ENCODE measurements around the gene RPL13A. TPM values are rescaled to one million over a fixed set of nuclear protein-coding genes. Genes with fewer than 3 reads are reported as not detected.

RPL13A gene
- total and polyA plus RNA-seq, 9 of the 15 experiments (the other 6 are each of a cell fraction or from before 2014, with no cell fraction given): 1,744 to 5,482 (median 2,949) TPM

DNA sequence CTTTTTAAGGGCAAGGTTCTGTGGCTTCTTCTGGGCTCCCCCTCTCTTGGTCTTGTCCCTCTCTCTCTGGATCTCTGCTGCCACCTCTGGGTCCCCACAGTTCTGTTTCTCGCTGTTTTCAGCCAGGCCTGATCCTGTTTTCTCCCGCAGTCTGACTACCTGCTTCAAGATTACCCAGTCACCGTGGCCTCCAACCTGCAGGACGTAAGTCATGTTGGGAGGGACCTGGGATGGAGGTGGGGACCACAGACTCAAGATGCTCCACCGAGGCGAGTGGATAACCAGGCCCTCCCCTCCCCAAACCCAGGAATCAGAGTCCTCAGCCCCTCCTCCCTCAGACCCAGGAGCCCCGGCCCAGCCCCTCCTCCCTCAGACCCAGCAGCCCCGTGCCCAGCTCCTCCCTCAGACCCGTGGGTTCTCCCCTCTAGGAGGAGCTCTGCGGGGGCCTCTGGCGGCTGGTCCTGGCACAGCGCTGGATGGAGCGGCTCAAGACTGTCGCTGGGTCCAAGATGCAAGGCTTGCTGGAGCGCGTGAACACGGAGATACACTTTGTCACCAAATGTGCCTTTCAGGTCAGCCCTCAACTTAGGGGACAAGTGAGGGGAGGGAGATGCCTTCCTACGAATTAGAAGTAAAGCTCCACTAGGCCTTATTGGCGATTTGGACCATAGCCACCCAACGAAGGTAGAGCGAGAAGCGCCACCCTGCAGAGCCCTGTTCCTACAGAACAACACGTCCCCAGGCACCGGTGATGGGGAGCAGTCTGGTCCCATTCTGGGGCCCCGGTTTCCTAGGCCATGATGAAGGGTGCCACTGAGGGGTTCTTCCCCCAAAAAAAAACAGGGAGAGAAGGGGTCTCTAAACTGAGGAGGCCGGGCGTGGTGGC, 11.2 kb upstream of the RPL13A start (continued):
- TF ChIP-seq FOSL1 (tag; conservative IDR thresholded peaks at IDR 0.05) (no peak), ZNF75A (CRISPR knock-in tag; IDR thresholded peaks at IDR 0.05) (no peak), SMC3 (conservative IDR thresholded peaks at IDR 0.05; ENCODE audit: insufficient read depth, low read depth, low read length) (peak; percentile 43), RBFOX2 (IDR thresholded peaks at IDR 0.05; ENCODE audit: low read depth, low read length) (0 out of 2 replicates have a peak, but pooled peaks have one; percentile 24), MAZ (CRISPR knock-in tag; conservative IDR thresholded peaks at IDR 0.05 in 1 of 2, IDR thresholded peaks at IDR 0.05 in 1 of 2) (peak in 1 of 2 experiments; percentile 53; a peak in 2 of 4 replicates), SMAD3 (CRISPR knock-in tag; conservative IDR thresholded peaks at IDR 0.05) (no peak), SP1 (CRISPR knock-in tag; IDR thresholded peaks at IDR 0.05) (0 out of 2 replicates have a peak, but pooled peaks have one; percentile 45), CEBPG (CRISPR knock-in tag; IDR thresholded peaks at IDR 0.05) (no peak), CEBPG (tag; conservative IDR thresholded peaks at IDR 0.05 in 1 of 2, IDR thresholded peaks at IDR 0.05 in 1 of 2) (no peak), MTF1 (CRISPR knock-in tag; IDR thresholded peaks at IDR 0.05; ENCODE audit: borderline replicate concordance) (no peak), ZFP30 (CRISPR knock-in tag; IDR thresholded peaks at IDR 0.05; ENCODE audit: borderline replicate concordance) (no peak), HNRNPLL (IDR thresholded peaks at IDR 0.05; ENCODE audit: low read depth, low read length, poor library complexity, severe bottlenecking) (no peak), KLF16 (IDR thresholded peaks at IDR 0.05) (no peak), HNRNPUL1 (IDR thresholded peaks at IDR 0.05; ENCODE audit: low read length) (no peak)
- TF ChIP-seq, protein P1, sequence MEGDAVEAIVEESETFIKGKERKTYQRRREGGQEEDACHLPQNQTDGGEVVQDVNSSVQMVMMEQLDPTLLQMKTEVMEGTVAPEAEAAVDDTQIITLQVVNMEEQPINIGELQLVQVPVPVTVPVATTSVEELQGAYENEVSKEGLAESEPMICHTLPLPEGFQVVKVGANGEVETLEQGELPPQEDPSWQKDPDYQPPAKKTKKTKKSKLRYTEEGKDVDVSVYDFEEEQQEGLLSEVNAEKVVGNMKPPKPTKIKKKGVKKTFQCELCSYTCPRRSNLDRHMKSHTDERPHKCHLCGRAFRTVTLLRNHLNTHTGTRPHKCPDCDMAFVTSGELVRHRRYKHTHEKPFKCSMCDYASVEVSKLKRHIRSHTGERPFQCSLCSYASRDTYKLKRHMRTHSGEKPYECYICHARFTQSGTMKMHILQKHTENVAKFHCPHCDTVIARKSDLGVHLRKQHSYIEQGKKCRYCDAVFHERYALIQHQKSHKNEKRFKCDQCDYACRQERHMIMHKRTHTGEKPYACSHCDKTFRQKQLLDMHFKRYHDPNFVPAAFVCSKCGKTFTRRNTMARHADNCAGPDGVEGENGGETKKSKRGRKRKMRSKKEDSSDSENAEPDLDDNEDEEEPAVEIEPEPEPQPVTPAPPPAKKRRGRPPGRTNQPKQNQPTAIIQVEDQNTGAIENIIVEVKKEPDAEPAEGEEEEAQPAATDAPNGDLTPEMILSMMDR (IDR thresholded peaks at IDR 0.05 in 2 of 3, conservative IDR thresholded peaks at IDR 0.05 in 1 of 3; ENCODE audit: insufficient read depth in 2 of 3, low read depth in 1 of 3, low read length in 3 of 3): peak; percentile 69 to 94 (median 75)
- TF ChIP-seq, protein P2, sequence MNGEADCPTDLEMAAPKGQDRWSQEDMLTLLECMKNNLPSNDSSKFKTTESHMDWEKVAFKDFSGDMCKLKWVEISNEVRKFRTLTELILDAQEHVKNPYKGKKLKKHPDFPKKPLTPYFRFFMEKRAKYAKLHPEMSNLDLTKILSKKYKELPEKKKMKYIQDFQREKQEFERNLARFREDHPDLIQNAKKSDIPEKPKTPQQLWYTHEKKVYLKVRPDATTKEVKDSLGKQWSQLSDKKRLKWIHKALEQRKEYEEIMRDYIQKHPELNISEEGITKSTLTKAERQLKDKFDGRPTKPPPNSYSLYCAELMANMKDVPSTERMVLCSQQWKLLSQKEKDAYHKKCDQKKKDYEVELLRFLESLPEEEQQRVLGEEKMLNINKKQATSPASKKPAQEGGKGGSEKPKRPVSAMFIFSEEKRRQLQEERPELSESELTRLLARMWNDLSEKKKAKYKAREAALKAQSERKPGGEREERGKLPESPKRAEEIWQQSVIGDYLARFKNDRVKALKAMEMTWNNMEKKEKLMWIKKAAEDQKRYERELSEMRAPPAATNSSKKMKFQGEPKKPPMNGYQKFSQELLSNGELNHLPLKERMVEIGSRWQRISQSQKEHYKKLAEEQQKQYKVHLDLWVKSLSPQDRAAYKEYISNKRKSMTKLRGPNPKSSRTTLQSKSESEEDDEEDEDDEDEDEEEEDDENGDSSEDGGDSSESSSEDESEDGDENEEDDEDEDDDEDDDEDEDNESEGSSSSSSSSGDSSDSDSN (IDR thresholded peaks at IDR 0.05; ENCODE audit: borderline replicate concordance in 1 of 2, low read depth in 2 of 2, low read length in 2 of 2): 0 out of 4 replicates have a peak, but pooled peaks of 1 of the 2 experiments have one; percentile 6
- TF ChIP-seq, protein P3, sequence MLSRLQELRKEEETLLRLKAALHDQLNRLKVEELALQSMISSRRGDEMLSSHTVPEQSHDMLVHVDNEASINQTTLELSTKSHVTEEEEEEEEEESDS (CRISPR knock-in tag; IDR thresholded peaks at IDR 0.05): no peak
- TF ChIP-seq, protein P4, sequence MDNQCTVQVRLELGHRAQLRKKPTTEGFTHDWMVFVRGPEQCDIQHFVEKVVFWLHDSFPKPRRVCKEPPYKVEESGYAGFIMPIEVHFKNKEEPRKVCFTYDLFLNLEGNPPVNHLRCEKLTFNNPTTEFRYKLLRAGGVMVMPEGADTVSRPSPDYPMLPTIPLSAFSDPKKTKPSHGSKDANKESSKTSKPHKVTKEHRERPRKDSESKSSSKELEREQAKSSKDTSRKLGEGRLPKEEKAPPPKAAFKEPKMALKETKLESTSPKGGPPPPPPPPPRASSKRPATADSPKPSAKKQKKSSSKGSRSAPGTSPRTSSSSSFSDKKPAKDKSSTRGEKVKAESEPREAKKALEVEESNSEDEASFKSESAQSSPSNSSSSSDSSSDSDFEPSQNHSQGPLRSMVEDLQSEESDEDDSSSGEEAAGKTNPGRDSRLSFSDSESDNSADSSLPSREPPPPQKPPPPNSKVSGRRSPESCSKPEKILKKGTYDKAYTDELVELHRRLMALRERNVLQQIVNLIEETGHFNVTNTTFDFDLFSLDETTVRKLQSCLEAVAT (IDR thresholded peaks at IDR 0.05): peak in 1 of 2 experiments; percentile 46; a peak in 2 of 4 replicates
- TF ChIP-seq, protein P5, sequence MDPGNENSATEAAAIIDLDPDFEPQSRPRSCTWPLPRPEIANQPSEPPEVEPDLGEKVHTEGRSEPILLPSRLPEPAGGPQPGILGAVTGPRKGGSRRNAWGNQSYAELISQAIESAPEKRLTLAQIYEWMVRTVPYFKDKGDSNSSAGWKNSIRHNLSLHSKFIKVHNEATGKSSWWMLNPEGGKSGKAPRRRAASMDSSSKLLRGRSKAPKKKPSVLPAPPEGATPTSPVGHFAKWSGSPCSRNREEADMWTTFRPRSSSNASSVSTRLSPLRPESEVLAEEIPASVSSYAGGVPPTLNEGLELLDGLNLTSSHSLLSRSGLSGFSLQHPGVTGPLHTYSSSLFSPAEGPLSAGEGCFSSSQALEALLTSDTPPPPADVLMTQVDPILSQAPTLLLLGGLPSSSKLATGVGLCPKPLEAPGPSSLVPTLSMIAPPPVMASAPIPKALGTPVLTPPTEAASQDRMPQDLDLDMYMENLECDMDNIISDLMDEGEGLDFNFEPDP (CRISPR knock-in tag; IDR thresholded peaks at IDR 0.05): no peak
